GM04504 (cell line): ENCODE measurements around the gene STUM.

Experiments used
- DNase-seq: peaks from one replicate; pipeline ENCODE4 v3.0.0-alpha.2; 2012; ENCODE audit warnings: low read depth

The STUM gene

DNA sequence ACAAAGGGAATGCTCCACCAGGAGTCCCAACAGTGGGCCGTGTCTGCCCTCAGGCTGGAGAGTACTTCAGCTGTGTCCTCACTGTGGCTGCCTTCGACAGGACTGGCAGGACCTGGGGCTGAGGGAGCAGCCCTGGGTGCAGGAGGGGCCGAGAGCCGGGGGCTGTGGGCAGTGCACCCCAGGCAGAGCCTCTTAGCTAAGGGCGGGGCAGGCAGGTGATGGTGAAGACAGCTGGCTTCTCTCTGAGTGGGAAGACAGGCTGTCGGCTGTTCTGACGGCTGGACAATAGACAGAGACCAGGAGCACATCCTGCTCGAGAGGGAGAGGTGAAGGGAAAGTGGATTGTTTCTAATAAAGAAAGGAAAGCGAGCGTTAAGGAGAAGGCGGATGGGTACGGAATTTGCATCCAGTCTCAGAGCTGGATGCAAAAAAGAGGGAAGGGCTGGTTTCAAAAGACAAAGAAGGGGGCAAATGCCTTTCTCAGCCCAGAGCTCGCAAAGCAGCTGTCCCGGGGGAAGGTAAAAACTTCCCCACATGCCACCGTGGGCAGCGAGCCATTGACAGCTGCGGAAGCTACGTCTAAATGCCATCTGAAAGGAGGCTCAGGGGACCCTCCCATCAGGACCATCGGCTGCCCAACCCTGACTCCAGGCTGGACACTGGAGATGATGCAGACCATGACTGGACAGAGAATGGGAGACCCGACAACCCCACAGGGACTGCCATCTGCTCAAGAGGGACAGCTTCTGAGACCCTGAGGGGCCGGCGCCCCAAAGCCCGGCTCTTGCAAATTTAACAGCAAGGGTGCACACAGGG, 92.0 kb downstream of the STUM start:
- no peak for DNase-seq

DNA sequence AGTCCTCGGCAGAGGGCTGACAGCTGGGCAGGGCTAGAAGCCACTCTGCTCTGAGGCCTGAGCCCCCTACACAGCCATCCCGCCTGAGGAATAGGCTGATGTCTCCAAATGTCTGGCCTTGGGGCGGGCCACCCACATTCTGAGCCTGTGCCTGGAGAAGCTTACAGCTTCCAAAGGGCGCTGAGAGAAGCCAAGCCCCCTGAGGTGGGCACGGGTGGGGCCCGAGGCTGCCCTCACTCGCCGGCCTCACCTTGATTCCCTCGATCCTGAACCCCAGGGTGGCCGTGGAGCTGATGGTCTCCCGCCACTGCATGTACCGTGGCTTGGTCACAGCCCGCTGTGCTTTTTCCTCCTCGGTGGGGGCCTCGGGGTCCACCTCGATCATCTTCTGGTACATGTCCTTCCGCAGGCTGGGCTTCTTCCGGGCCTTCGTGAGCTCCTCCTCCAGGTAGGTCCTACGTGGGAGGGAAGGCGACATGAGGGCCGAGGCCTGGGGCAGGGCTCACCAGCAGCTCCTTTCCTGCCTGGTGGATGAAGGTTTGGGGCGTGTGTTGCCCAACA, 93.2 kb downstream of the STUM start:
- DNase-seq = no peak

- no peak for DNase-seq
These were observed 93.9 kb downstream of the STUM start for GRCh38 chr1:226642421-226642820.

- no peak for DNase-seq
These were observed 94.6 kb downstream of the STUM start for GRCh38 chr1:226643177-226643576.

DNA sequence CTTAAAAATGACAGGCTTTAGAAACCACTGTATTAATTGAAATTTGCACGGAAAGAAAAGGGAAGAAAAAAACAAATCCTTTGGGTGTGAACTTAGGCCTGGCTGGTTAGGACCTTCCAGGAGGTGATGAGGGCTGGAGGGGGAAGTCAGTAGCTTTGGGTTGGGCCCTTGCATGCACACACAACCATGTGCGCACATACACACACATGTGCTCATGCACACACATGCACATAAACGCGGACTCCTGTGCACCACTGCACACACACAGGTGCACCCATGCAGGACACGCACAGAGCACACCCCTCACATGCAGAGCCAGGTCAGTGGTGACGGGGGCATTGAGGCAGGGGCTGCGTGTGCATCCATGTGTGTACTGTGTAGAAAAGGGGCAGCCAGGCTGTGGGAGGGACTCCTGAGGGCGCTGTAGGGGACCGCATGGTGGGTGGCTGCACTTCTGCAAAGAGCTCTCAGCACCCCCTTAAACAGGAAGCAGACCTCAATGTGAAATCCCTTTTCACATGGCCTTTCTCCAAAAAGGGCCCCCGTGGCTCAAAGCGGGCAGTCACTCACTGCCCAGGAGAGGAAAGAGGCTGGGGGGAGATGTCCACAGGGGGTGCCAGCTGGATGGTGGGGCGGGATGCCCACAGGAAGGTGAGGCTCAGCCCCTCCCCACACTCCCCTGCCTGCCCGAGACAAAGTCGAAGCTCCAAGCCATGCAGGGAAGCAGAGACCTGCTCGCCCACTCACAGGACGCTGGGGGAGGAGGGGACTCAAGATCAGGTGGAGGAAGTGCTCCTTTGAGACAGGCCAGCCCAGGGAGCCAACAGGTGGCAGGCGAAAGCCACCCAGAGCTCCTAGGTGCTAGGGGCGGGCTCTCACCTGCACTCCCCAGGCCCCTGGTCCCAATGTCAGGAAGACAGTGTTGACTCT, 95.3 kb downstream of the STUM start:
- no peak for DNase-seq

DNA sequence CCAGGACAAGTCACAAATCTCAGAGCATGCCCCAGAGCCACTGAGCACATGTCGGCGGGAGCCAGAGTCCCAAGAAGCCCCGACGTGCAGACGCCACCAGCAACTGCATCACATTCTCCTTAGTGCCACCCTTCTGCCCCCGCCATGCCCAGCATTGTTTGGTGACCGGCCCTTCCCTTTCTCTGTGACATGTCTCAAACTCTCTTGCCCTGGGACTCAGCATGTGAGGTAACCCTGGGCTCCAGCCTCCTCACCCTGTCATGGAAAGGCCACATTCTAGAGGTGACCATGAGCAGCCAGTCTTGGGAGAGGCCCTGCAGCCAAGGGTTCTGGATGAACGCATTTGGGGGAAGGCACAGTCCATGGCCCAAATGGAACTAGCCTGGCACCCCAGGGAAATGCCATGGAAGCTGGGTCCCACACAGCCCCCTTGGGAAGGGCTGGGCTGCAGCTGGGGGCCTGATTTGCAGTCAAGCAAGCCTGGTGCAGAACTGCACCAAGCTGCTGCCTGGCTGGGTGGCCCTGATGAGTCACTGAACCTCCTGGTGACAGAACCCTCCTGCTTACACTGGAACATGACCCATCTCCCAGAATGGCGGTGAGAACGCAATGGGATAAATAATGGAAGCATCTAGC, 96.1 kb downstream of the STUM start:
- DNase-seq = no peak

GRCh38 chr1:226645279-226645976, 96.9 kb downstream of the STUM start:
- no peak for DNase-seq

DNA sequence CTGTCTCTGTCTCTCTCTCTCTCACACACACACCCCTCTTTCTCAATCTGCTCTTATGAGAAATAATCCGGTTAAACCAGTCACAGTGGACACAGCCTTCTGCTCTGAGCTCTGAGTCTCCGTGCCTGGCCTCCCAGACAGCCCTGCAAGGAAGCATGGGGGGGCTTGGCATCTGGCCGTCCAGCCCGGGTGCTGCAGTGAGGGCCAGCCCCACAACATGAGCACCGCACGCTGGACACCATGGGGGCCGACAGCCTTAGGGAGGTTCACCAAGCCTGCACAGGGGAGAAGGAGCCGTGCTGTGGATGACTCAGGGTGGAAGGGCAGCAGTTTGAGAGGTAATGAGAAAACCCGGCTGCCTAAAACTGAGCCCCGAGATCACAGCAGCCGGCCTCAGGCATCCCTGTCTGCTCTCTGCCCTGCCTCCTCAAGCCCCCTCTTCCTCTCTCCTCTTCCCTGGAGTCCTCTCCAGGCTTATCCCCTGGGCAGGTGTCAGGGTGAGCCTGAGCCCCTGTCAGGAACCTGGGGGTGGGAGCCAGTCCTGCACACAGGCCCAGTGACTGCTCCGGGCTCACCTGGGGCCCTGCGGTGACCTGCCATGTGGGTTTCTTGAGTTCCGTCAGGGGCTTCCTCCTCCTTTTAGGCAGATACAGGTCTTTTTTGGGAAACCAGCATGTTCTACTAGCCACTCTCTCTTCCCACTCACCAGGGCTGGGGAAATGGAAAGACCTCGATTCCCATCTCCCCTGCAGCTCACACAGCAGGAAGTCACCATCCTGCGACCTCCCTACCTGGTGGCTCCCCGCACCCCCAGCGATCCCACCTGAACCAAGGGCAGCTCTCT, 97.7 kb downstream of the STUM start:
- DNase-seq = no peak

- DNase-seq = no peak
These were observed 98.4 kb downstream of the STUM start for GRCh38 chr1:226646870-226647449.

GRCh38 chr1:226647719-226648118, 99.2 kb downstream of the STUM start:
- no peak for DNase-seq

DNA sequence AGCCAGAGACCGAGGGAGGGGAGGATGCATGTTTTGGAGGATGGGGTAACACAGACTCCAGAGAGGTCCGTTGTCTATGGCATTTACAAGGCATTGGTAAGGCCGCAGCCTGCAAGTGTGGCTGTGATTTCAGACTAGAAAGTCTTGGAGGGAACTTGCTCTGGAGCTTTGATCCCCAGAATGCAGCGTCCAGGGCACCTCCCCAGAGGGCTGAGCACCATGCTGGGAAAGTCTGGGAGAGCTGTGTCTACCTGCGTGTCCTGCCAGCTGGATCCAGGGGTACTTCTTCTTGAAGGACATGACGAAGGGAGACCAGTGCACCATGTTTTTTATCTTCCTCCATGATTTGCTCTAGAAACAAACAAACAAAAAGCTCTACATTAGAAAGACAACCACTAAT, 99.9 kb downstream of the STUM start:
- DNase-seq = no peak

DNA sequence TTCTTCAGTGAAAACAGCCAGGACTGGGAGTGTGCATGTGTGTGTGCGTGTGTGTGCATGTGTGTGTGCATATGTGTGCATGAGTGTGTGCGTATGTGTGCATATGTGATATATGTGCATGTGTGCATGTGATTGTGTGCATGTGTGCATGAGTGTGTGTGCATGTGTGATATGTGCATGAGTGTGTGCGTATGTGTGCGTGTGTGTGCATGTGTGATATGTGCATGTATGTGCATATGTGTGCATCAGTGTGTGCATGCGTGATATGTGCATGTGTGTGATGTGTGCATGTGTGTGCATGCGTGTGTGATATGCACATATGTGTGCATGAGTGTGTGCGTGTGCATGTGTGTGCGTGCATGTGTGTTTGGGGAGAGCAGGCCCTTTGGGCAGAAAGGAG, 100.7 kb downstream of the STUM start:
- no peak for DNase-seq

GRCh38 chr1:226649780-226650179, 101.2 kb downstream of the STUM start:
- no peak for DNase-seq

DNA sequence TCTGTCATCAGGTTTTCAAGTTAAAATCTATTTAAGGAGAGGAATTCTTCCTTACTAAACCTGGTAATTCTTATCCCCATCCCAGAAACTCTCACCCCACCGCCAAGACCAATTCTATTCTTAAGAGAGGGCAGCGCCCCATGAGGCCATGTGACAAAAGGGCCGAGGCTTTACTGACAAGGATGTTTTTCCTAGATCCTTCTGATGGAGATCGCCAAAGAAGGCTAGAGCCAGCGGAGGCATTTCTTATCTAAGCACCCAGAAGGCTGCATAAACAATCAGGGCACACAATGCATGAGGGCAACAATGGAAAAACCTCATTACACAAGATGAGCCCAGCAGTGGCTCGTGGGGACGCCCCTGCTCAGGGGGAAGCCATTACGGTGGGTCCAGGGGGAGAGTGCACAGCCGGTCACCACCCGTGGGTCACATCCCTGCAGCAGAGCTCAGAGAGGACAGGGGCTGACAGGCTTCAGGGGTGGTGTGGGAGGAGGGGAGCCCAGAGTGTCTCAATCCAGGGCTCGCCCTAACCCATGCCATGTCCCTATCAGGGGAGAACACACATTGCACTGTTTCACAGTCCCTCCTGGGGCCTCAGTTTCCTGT, 101.8 kb downstream of the STUM start:
- DNase-seq = no peak

- no peak for DNase-seq
These were observed 102.6 kb downstream of the STUM start for GRCh38 chr1:226651041-226651731.

- DNase-seq = no peak
These were observed 103.2 kb downstream of the STUM start for GRCh38 chr1:226651732-226652105.

- DNase-seq = no peak
These were observed 104.0 kb downstream of the STUM start for GRCh38 chr1:226652613-226653012.

DNA sequence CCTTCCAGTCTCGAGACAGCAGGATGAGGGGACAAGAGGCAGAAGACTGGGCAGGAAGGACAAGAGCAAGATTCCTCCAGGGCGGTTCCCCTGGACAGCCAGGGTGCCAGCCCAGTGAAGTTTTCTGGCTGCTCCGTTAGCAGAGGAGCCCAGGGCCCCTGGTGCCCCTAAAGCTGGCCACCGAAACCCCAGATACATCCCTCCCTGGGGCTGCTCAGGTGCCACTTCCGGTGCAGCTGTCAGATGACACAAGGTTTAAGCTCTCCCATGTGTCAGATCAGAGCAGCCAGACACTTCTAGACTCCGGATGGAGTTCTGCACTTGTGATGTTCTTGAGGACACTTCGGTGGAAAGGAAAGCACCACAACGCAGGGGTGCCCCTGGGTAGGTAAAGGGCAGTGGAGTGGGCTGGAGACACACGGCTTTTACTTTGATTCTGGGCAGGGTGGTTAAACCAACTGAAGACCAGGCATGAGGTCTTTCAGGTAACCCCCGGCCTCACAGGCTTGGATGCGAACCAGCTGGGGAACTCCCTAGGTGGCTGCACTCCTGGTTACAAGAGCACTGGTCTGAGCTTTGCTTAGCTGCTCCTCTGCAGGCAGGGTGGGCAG, 104.9 kb downstream of the STUM start:
- DNase-seq = no peak
